ENCODE results near the gene FCHSD2.
"Not testable (repeated sequence)": the region's sequence is repeated elsewhere in the genome, so short reads cannot be mapped to it uniquely, and the experiment has no call there.

FCHSD2 gene

DNA sequence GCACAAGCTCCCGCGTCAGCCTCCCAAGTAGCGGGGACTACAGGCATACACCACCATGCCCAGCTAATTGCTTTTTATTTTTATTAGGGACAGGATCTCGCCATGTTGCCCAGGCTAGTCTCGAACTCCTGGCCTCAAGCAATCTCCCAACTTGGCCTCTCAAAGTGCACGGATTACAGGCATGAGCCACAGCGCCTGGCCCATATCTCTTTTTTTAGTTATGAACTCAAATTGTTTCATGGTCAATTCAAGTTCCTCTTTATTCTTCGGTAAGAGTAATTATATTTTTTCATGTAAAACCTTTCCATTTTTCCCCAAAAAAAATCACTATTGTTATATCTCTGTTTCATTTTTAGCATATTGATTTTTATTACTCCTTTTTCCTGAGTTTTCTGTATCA is 25.5 kb downstream of the FCHSD2 start:
- DNase-seq = no peak

DNA sequence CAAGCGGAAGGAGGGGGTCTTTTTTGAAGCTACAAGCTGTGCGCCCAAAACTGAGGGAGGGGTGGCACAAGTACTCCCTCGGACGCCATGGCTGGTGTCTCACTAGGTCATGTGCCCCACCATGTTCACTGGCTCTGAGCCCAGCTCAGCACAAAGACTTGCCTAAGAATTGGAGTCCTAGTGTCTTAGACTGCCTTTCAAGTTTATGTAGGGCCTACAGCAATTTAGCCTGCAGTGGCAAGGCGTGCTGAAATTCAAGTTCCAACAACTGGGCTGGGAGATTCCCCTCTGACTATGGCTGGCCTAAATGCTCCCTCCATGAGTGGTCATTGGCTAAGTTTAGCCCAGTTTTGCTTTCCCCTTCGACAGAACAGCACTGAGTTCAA is 27.3 kb downstream of the FCHSD2 start:
- no peak for DNase-seq

DNA sequence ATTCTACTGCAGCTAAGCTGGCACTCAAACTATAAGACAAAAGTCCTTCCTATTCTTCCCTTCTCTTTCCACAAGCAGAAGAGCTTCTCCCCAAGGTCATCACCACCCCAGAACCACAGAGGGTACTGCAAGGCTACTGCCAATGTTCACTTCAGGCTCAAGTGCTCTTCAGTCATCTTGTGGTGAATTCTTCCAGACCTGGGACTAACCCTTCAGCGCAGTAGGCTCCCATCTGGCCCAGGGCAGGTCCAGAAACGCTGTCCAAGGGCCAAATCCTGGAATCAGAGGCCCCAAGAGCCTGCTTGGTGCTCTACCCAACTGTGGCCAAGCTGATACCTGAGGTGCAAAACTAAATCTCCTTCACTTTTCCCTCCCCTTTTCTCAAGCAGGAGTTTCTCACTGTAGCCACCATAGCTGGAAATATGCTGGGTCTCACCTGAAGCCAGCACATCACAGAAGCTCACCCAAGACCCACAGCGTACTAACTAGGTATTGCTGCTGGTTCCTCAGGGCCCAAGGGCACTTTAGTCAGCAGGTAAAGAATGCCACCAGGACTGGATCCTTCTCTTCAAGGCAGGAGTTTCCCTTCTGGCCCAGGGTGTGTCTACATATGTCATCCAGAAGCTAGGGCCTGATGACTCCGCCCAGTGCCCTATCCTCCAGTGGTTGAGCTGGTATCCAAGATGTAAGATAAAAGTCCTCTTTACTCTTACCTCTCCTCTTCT is 27.8 kb downstream of the FCHSD2 start:
- no peak for DNase-seq

DNA sequence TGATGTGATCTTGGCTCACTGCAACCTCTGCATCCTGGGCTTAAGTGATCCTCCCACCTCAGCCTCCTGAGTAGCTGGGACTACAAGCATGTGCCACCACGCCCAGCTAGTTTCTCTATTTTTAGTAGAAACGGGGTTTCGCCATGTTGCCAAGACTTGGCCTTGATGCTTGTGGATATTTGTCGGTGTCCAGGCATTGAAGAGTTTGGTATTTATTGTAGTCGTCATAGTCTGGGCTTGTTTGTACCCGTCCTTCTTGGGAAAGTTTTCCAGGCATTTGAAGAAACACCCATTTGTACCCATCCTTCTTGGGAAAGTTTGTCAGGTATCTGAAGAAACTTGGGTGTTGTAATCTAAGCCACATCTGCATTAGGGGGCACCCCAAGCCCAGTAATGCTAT is 28.7 kb downstream of the FCHSD2 start:
- no peak for DNase-seq

DNA sequence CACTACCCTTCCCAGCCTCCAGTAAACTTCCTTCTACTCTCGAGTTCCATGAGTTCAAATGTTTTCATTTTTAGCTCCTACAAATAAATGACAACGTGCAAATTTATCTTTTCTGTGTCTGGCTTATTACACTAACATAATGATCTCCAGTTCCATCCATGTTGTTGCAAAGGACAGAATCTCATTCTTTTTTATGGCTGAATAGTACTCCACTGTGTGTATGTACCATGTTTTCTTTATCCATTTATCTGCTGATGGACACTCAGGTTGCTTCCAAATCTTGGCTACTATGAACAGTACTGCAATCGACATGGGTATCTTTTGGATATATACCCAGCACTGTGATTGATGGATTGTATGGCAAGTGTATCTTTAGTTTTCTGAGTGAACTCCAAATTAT is 34.5 kb downstream of the FCHSD2 start:
- no peak for DNase-seq

DNA sequence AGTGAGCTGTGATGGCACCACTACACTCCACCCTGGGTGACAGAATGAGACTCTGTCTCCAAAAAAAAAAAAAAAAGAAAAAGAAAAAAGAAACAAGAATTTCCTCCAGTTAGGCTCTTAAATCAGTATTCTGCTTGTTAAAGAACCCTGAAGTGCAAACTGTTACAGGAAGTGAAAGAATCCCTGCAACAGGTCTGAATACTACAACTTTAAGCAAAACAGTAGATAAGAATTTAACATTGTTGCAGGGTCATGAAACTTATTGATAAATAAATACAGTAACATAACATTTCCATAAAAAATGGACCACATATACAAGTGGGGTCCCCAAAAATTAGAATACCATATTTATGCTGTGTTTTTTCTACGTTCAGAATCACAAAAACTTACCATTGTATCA is 35.8 kb downstream of the FCHSD2 start:
- DNase-seq = no peak

DNA sequence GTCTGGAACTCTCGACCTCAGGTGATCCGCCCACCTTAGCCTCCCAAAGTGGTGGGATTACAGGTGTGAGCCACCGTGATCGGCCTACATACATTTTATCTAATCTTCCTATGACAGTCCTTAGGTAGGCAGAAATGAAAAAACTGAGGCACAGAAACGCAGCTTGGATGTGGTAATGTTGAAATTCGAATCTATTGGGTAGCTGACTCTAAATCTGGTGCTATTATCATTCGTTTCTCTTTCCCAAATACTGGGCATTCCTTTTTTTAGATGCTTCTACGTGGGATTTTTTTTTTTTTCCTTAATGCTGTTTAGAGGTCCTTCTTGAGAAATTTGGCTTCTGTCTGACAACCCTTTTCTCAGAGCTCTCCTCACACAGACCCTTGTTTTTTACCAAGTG is 41.5 kb downstream of the FCHSD2 start:
- no peak for DNase-seq

DNA sequence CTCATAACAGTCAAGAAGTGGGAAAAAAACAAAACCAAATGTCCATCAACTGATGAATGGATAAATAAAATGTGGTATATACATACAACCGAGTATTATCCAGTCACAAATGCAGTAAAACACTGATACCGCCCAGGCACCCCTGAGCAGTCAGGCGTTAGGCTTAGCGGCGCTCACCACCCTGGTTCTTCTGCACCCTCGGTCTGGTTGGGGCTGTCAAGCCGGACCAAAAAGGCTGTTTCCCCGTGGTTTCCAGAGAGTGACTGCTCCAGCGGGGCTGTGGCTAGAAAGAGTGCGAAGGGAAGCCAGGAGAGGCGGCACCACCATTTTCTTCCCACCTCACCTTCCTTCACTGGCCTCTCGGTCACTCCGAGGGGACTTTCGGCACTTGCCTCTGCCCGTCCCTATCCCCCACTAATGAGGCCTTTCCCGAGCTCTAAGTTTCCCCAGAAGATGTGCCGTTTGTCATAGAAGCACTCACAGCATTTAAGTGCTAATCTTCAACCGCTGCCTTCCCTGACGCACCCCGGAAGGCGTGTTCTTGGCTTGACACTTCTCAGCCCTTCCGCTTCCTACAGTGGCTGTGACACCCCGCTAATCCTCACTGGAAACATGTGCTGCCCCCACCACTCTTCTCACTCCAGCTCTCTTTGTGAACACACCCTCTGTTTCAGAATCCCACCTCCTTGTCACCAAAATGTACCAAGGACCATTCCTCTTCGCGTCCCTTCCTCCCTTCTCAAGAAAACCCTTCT is 42.4 kb downstream of the FCHSD2 start:
- no peak for DNase-seq

DNA sequence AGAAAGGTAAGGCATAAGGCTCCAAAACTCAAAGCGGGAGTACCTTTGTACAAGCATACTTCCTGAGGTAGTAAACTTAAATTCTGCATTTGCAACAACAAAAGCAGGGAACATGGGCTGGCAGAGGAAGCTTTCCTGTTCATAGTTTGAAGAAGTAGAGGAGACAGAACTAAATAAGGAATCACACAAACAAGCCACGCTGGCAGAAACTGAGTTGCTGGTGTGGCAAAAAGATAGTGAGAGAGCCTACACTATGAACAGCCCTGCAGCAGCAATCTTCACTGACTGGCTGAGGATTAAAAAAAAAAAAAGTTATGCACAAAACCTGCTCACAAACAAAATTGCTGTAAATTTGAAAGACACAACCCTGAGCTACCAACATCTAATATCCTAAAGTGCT is 46.5 kb downstream of the FCHSD2 start:
- DNase-seq = no peak

DNA sequence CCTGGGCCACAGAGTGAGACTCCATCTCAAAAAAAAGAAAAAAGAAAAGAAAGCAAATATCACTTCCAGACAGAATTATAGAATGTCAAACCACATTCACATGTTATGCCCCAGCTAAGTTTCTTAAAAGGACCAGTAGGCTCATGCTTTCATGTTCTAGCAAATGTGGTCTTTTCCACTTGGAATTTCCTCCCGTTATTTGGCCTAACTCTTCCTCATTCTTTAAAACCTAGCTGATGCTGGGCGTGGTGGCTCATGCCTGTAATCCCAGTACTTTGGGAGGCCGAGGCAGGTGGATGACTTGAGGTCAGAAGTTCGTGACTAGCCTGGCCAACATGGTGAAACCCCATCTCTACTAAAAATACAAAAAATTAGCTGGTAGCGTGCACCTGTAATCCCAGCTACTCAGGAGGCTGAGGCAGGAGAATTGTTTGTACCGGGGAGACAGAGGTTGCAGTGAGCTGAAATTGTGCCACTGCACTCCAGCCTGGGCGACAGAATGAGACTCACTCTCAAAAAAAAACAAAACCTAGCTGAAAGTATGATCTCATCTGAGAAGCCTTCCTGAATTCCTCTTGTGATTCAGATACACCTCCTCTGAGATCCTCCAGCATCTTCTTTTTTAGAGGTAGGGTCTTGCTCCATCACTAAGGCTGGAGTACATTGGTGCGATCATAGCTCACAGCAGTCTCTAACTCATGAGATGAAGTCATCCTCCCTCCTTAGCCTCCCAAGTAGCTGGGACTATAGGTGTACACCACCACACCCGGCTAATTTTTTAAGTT is 50.4 kb downstream of the FCHSD2 start:
- DNase-seq = no peak

DNA sequence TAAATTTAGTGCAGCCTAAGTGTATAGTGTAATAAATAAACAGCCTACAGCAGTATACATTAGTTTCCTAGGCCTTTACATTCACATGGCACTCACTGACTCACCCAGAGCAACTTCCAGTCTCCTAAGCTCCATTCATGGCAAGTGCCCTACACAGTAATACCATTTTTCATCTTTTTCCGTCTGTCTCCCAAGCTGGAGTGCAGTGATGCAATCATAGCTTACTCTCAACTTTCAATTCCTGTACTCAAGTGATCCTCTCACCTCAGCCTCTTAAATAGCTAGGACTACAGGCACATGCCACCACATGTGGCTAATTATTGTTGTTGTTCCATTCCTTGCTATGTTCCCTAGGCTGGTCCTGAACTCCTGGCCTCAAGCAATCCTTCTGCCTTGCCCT is 54.4 kb downstream of the FCHSD2 start:
- no peak for DNase-seq

DNA sequence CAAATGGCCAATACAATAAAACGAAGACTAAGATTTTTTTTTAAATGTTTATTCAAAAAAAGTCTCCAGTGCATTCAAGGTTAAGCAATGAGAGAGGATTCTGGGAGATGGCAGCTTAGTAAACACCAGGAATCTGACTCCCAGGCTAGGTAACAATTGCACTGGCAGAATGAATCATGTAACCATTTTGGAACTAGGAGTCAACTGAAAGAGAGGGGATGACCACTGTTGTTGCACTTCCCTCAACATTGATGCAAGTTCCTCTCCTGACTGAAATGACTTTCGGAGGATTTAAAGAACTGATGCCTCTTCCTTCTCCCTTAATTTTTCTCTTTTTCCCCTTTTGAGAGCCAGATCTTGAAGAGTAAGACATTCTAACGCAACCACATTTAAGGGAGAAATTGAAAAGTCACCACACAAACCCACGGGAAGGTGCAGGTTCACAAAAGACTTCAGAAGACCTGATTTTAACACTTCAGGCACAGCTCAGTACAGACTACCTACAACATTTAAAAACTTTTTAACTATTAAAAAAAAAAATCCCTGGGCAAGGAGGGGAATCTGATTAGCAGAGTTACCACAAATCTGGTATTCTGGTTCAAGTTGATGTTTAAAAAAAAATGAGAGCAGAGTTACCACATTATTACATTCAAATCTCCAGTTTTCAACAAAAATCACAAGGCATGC is 56.8 kb downstream of the FCHSD2 start:
- no peak for DNase-seq

DNA sequence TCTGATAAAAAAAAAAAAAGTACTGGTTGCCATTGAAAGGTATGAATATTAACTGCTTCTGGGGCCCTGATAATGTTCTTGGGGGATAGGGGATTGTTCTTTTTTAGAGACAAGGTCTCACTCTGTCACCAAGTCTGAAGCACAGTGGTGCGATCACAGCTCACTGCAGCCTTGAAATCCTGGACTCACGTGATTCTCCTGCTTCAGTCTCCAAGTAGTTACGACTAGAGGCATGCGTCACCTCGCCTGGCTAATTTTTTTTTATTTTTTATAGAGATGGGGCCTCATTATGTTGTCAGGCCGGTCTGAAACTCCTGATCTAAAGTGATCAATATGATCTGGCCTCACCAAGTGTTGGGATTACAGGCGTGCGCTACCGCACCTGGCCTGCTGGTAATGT is 63.5 kb downstream of the FCHSD2 start:
- no peak for DNase-seq

DNA sequence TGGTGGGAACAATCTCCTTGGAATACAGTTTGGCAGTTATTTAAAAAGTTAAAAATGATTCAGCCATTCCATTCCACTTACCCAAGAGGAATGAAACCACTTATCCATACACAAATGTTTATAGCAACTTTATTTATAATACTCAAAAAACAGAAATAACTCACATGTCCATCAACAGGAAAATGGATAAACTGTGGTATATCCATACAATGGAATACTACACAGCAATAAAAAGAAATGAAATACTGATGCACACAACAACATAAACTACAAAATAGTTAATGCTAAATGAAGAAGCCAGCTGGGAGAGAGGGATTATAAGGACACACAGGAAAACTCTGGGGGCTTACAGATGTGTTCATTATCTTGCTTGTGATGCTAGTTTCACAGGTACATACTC is 64.7 kb downstream of the FCHSD2 start:
- DNase-seq = no peak

DNA sequence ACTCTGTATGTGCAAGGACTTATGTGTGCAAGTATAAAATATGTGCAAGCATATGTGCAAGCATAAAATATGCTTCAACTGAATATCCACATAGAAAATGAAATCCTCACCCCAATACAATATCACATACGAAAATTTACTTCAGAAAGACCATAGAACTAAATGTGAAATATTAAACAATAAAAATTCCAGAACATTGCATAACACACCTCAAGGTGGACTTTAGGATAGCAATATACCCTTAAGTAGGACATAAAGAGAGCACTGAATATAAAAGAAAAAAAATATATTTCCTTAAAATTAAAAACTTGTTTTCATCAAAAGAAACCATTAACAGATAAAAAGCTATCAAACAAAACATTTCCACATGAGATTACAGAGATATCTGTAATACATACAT is 67.8 kb downstream of the FCHSD2 start:
- DNase-seq = no peak

DNA sequence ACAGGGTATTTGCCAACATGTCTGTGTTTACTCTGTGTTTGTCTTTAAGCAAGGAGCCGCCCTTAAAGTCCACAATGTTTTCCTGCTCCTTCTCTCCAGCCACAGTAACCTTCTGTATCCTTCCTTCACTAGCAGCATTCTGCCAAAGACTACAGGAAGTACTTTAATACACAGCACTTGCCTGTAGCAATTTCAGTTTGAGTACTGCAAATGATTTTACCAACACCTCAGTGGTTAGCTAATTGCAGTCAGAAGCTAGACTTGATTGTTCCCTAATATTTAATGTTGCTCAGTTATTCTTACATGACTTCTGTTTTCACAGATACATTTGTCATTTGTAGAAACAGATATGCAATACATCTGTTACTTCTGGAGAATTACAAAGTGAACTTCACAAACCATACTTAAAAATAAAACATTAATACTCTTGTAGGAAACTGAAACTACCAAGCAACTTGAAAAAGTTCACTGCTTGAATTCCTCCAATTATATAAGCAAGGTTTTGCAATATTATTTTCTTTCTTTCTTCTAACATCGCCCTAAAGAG is 69.1 kb downstream of the FCHSD2 start:
- no peak for DNase-seq

DNA sequence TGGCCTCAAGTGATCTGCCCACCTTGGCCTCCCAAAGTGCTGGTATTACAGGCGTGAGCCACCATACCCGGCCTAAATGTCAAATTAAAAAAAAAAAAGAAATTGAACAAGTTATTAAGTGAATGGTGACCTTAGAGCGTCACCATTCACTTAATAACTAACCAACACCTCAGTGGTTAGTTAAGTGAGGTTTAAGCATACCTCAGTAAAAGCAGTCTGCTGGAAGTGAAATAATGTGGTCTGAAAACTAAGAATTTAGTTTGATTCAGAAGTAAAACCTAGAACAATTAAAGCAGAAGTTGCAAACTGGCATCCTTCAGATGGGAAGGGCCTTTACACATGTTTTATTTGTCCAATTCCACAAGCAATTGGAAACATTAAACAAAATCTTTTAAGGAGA is 71.5 kb downstream of the FCHSD2 start:
- no peak for DNase-seq

DNA sequence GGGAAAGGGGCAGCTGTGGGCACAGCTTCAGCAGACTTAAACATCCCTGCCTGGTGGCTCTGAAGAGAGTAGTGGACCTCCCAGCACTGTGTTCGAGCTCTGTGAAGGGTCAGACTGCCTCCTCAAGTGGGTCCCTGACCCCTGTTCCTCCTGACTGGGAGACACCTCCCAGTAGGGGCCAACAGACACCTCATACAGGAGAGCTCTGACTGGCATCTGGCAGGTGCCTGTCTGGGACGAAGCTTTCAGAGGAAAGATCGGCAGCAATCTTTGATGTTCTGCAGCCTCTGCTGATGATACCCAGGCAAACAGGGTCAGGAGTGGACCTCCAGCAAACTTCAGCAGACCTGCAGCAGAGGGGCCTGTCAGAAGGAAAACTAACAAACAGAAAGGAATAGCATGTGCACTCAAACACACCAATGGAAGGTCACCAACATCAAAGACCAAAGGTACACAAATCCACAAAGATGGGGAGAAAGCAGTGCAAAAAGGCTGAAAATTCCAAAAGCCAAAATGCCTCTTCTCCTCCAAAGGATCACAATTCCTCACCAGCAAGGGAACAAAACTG is 80.2 kb downstream of the FCHSD2 start:
- DNase-seq = not testable (repeated sequence)

DNA sequence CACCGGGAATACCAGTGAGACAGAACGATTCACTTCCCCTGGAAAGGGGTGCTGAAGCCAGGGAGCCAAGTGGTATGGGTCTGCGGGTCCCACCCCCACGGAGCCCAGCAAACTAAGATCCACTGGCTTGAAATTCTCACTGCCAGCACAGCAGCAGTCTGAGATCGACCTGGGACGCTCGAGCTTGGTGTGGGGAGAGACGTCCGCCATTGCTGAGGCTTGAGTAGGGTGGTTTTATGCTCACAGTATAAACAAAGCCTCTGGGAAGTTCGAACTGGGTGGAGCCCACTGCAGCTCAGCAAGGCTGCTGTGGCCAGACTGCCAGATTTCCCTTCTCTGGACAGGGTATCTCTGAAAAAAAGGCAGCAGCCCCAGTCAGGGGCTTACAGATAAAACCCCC is 80.7 kb downstream of the FCHSD2 start:
- not testable (repeated sequence) for DNase-seq

DNA sequence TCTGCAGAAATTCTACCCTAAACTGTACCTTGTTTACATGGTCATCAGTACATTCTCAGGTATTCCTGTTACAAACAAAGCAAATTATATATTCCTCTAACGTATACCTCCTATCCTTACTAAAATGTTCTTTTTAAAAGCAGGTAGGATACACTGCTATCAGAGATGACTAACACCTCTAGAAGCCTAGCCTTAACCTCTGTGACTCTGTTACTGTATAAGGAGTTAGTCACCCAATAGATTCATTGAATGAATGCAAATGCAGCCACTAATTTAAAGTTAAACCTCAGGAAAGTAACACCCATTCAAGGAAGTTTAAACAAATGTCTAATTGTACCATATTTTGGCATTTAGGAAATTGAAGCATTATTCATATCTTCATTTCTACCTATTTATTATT is 82.2 kb downstream of the FCHSD2 start:
- no peak for DNase-seq

DNA sequence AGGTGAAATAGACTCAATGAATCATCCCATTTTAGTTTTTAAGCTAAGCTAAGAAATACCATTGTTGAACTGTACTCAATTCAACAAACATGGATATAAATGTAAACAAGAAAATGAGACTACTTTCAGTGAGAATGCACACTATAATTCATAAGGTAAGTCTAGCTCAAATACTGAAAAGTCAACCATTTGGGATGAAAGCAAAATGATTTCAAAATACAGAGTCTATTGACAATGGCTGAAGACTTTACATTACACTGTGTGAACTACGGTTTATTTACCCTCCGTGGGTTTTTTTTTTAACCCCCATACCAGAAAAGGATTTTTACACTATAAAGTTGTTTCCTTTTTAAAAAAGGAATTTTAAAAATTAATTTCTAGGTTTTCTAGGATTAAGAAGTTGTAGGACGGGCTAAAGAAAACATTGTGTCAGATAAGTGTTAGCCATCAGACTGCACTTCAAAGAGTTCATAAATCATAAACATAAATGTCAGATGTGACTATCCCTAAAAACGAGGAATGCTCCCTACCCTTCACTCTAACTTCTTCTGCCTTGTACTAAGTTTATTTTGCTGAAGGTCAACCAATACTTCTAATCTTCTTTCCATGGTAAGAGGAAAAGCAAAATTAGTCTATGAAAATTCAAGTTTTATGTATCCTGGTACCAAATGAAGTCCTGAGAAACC is 83.0 kb downstream of the FCHSD2 start:
- DNase-seq = no peak

Data from T-helper 9 cell (primary cell).